GM18870 (cell line): Measurements from ENCODE around the gene HES4.
"Not testable (repeated sequence)": the region's sequence is repeated elsewhere in the genome, so short reads cannot be mapped to it uniquely, and the experiment has no call there.

Source experiments
- ATAC-seq: cut with Tn5 transposase; IDR thresholded peaks from one replicate; pipeline ENCODE4 v1.9.1; 2021; ENCODE audit warnings: moderate library complexity; ENCODE audit not compliant: unreplicated experiment

HES4 gene

GRCh38 chr1:1000357-1001056 lies 610 bp upstream of the HES4 start:
- ATAC-seq: no peak

GRCh38 chr1:998995-999724 lies 737 bp downstream of the HES4 start:
- ATAC-seq: no peak

DNA sequence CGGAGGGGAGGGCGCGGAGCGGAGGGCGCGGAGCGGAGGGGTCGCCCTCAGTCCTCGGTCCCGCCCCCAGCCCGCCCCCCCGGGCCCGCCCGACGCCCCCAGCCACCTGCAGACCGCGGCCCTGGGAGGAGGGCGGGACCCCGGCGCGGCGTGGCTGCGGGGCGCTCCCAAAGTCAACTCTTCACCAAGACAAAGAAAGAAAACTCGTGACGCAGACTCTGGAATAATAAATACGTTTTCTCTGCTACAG lies 1.2 kb downstream of the HES4 start:
- no peak for ATAC-seq

DNA sequence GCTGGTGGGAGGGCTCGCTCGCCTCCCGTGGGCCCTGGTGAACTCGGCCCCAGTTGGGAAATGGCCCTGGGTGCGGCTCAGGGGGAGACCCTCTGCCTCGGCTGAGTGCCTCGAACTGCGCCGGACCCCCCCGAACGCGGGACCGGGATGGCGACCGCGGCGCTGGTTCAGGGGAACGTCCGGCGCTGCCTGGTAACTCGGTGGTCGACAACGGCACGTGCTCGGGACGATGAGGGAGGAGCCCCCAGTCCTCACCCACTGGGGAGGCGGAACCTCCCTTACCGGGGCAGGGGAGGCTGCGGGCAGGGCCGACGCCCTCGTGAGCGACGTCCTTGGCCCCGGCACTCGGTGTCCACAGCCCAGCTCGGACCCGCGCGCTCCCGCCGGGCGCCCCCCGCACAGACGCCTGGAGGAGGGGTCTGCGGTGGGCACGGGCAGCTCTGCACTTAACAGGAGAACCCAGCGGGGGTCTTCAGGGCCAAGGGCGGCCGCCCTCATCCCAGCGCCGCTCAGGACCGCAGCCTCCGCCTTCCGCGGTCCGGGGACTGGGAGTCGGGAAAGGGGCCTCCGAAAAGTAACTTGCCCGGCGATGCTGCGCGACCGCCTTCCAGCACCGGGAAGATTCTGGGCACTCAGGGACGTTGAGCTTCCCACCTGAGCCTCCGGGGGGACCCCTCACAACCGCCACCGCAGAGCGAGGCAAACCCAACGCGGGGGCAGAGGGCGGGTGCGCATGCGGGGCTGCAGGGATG lies 1.7 kb downstream of the HES4 start:
- ATAC-seq: no peak

DNA sequence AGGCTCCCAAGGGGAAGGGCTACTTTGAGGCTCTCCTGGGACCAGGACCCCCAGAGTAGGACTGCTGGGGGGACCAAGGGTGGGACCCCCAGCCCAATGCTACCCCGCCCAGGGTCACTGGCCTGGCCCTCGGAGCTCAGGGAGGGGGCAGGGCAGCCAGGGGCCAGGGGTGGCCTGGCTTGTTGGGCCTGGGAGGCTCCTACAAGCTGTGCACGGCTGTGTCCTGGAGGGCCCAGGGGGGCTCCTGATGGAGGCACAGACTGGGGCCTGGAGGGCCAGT lies 2.2 kb downstream of the HES4 start:
- no peak for ATAC-seq

DNA sequence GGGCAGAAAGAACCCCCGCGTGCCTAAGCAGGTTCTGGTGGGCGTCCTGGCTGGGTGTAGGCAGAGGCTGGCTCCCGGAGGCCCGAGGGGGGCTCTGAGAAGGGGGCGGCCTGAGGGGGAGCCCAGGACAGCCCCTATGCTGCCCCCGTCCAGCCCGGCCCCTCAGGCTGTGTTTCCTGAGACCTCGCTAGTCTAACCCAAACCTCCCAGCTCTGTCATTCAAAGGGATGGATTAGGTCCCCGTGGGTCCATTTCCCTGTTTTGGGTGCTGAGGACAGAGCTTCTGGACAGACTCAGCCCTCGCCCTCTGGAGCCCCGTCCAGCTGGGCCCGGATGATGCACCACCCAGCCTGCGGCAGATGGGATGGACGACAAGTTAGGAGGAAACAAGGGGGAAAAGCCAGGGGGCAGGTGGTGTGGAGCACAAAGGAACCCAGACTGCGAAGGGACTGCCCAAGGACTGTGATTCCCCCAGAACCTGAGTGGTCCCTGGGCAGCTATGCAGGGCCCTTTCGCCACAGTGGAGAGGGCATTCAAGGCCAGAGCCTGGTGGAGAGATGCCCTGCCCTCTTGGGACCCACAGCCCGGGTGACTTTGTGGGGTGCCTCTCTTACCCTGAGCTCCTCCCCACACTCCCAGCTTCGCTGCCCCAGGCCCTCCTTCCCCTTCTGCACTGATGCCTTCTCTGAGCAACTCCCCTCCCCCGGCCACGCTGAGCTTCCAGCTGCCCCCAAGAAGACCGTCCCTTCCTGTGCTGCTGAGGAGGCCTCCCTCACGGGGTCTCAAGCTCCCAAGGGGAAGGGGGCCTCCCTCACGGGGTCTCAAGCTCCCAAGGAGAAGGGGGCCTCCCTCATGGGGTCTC lies 2.8 kb downstream of the HES4 start:
- no peak for ATAC-seq

DNA sequence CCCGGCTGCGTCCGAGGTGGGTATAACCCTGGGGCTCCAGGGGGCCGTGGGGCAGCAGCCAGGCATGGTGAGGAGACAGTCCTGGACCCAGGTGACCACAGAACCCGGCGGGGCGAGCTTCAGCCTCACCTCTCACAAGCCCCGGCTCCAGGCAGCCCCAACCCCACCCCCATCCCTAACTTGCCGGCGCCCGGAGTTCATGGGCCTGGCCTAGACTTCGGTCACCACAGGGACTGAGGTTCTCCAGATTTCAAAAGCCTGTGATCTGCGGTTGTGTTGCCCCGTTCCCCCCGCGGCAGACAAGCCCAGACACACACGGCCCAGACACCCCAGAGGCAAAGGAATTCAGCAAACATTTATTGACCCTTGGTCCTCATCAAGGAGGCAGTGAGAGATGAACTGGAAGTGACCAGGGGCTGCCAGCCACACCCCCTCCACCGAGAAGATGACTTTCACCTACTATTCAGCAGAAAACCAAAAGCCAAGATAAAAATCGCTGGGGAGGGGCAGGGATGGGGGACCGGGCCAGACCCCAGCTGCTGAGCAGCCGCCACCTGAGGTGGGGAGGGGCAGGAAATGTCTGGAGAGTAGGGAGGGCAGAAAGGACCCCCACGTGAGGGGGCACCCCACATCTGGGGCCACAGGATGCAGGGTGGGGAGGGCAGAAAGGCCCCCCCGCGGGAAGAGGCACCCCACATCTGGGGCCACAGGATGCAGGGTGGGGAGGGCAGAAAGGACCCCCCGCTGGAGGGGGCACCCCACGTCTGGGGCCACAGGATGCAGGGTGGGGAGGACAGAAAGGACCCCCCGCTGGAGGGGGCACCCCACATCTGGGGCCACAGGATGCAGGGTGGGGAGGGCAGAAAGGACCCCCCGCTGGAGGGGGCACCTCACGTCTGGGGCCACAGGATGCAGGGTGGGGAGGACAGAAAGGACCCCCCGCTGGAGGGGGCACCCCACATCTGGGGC lies 3.9 kb downstream of the HES4 start:
- no peak for ATAC-seq

DNA sequence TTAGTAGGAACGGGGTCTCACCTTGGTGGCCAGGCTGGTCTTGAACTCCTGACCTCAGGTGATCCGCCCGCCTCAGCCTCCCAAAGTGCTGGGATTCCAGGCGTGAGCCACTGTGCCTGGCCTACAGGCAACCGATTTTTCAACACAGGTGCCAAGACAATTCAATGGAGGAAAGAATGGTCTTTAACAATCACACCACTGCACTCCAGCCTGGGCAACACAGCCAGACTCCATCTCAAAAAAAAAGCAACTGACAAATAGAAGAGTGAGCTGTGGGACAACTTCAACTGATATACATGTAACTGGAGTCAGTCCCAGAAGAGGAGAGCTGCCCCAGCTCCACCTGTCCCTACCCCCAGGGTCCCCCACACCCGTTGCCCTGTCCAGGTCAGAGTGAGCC lies 5.4 kb downstream of the HES4 start:
- not testable (repeated sequence) for ATAC-seq

- no peak for ATAC-seq
Measured at GRCh38 chr1:993379-993995, 6.4 kb downstream of the HES4 start.

DNA sequence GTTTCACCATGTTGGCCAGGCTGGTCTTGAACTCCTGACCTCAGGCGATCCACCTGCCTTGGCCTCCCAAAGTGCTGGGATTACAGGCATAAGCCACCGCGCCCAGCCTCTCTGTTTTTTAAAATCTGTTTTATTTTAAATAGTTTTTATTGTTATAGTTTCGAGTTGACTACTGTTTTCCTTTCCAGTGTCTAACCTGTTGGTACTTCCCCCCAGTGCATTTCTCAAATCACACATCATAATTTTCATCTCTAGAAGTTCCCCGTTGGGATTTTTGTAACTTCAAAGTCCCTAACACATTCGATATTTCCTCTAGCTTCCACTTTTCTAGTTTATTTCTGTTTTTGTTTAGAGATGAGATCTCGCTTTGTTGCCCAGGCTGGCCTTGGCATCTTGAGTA lies 7.5 kb downstream of the HES4 start:
- no peak for ATAC-seq

DNA sequence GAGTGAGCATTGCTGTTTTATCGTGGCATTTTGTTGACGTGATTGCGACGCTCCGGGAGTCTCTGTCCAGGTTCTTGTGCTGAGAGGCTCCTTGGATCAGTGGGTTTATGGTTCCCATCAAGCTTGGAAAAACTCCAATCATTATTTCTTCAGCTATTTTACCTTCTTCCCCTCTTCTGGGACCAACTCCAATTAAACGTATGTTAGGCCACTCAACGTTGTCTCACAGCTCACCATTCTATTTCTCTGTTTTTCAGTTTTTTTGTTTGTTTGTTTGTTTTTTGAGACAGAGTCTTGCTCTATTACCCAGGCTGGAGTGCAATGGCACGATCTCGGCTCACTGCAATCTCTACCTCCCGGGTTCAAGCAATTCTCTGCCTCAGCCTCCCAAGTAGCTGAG lies 8.0 kb downstream of the HES4 start:
- ATAC-seq: no peak

GRCh38 chr1:991275-991674 lies 8.6 kb downstream of the HES4 start:
- ATAC-seq: not testable (repeated sequence)

- not testable (repeated sequence) for ATAC-seq
Measured at GRCh38 chr1:988061-988460, 11.8 kb downstream of the HES4 start.

DNA sequence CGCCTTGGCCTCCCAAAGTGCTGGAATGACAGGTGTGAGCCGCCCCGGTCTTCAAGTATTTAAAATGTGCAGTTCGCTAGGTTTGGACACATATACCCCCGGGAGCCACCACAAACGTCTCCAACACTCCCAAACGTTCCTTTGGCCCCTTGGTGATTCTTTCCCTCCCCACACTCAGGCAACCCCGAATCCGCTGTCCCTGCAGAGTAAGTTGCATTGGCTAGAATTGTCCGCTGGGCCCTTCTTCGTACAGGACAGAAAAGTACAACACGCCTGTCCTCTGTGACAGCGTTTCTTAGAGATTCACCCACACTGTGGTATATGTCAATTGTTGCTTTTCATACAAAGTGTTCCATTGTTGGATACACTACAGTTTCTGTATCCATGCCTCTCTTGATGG lies 14.8 kb downstream of the HES4 start:
- ATAC-seq: no peak

DNA sequence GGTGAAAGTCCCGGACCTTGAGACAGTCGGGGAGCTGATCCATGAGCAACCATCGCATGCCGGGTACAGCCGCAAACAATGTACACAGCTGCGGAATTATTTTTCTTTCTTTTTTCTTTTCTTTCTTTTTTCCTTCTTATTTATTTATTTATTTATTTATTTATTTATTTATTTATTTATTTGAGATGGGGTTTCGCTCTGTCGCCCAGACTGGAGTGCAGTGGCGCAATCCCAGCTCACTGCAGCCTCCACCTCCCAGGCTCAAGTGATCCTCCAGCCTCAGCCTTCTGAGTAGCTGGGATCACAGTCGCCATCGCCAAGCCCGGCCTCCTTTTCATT lies 15.5 kb downstream of the HES4 start:
- no peak for ATAC-seq

- no peak for ATAC-seq
Measured at GRCh38 chr1:983798-984475, 16.0 kb downstream of the HES4 start.

- no peak for ATAC-seq
Measured at GRCh38 chr1:982765-983436, 17.0 kb downstream of the HES4 start.

GRCh38 chr1:981955-982558 lies 17.8 kb downstream of the HES4 start, which contains the start of gene PERM1:
Gene PERM1, minus strand, starts transcription at chr1:982093. Its CDS starts 1,064 bp downstream, at chr1:981029.
- ATAC-seq: no peak
